Upper lobe of right lung (tissue), 1 donor: ENCODE results near the gene HPS4. TPM values are rescaled to one million over a fixed set of nuclear protein-coding genes. Genes with fewer than 3 reads are reported as not detected.

Experiments used
- ATAC-seq: fragments of 200-7000 bp; cut with Tn5 transposase; one replicate; pipeline ENCODE4 v1.9.1; 2020; ENCODE audit warnings: mild to moderate bottlenecking, moderate library complexity
- DNase-seq: peaks from one replicate; pipeline ENCODE4 v3.0.0-alpha.2; 2020
- H3K27ac ChIP-seq: fragments of 200-600 bp; one replicate; pipeline ENCODE4 v1.8.0; 2022
- H3K27me3 ChIP-seq: fragments of 200-600 bp; one replicate; pipeline ENCODE4 v1.8.0; 2022; ENCODE audit warnings: mild to moderate bottlenecking
- H3K36me3 ChIP-seq: fragments of 200-600 bp; one replicate; pipeline ENCODE4 v1.8.0; 2022
- H3K4me1 ChIP-seq: fragments of 200-600 bp; one replicate; pipeline ENCODE4 v1.8.0; 2022
- H3K4me3 ChIP-seq: fragments of 200-600 bp; one replicate; pipeline ENCODE4 v1.8.0; 2022; ENCODE audit warnings: mild to moderate bottlenecking
- H3K9me3 ChIP-seq: fragments of 200-600 bp; one replicate; pipeline ENCODE4 v1.8.0; 2022
- intact Hi-C: fragments of 100-400 bp; cut with DNase I; formaldehyde crosslinking; loops from one replicate; pipeline ENCODE4 v1.11.0; 2022
- total RNA-seq: library from RNA; stranded (reverse); fragmentation: NEBNext Ultra II Directional; extraction: Animal tissue kit (Norgen Biotek cat#: 25700); gene quantifications from one replicate; pipeline ENCODE4 v1.2.1, GENCODE V29; 2021
- TF ChIP-seq, protein P1 (sequence below): fragments of 200-600 bp; IDR thresholded peaks from one replicate; pipeline ENCODE4 v1.8.0; 2022; ENCODE audit warnings: antibody characterized with exemption
- donor health status: DM: no; HTN: yes; CAD: no; lungs with severe emphysema.

HPS4 gene
- total RNA-seq, 1 donor from 2014 or later = 31.0 TPM

DNA sequence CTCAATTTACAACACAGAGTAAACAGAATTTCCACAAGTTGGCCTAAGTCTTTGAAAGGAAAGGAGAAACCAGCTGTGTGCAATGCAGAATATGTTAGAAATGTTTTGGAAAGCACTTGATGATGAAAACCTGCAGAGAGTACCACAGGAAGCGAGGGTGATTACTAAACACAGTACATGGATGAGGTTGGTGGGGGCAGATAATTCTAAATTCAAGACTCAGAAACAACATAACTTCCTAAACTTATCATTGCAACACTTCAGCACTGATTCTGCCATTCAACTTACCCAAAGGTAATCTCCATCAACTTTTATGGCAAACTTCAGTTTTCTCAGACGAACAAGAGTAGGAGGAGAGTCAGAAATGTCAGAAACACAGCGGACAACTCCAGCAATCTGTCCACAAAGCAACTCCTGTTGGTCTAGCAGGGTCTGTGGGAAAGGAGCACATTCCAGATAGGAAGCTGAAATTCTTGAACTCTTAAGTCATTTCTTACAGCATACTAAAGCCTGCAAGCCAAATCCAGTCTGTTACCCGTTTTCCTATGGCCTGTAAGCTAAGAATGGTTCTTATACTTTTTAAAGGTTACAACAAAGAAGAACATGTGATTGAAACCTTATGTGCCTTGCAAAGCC is 6.8 kb downstream of the HPS4 start:
- H3K9me3 ChIP-seq = no peaks in the 10 kb centered on the region
- peaks cover 58% of the 10 kb centered on the region for H3K36me3 ChIP-seq
- H3K27me3 ChIP-seq = no peaks in the 10 kb centered on the region
- DNase-seq (no peak), ATAC-seq (no peak)
- no peak overlapping the region for H3K4me3 ChIP-seq
- intact Hi-C loops = no loop called here
- TF ChIP-seq, protein P1, sequence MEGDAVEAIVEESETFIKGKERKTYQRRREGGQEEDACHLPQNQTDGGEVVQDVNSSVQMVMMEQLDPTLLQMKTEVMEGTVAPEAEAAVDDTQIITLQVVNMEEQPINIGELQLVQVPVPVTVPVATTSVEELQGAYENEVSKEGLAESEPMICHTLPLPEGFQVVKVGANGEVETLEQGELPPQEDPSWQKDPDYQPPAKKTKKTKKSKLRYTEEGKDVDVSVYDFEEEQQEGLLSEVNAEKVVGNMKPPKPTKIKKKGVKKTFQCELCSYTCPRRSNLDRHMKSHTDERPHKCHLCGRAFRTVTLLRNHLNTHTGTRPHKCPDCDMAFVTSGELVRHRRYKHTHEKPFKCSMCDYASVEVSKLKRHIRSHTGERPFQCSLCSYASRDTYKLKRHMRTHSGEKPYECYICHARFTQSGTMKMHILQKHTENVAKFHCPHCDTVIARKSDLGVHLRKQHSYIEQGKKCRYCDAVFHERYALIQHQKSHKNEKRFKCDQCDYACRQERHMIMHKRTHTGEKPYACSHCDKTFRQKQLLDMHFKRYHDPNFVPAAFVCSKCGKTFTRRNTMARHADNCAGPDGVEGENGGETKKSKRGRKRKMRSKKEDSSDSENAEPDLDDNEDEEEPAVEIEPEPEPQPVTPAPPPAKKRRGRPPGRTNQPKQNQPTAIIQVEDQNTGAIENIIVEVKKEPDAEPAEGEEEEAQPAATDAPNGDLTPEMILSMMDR = no peak
- H3K27ac ChIP-seq = no peak overlapping the region
- peaks cover 27% of the 10 kb centered on the region for H3K4me1 ChIP-seq

DNA sequence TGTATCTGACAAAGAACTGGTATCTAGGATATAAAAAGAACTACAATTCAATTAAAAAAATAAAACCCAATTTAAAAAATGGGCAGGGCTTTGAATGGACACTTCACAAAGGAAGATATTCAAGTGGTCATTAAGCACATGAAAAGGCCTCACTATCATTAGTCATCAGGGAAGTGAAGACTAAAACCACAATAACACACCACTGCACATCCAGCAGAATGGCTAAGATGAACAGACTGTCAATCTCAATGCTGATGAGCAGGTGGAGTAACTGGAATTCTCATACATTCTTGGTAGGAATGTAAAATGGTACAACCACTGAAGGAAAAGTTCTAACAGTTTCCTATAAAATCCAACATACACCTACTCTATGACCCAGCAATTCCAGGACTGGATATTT is 8.9 kb downstream of the HPS4 start:
- H3K27ac ChIP-seq = no peak overlapping the region
- intact Hi-C loops = no loop called here

DNA sequence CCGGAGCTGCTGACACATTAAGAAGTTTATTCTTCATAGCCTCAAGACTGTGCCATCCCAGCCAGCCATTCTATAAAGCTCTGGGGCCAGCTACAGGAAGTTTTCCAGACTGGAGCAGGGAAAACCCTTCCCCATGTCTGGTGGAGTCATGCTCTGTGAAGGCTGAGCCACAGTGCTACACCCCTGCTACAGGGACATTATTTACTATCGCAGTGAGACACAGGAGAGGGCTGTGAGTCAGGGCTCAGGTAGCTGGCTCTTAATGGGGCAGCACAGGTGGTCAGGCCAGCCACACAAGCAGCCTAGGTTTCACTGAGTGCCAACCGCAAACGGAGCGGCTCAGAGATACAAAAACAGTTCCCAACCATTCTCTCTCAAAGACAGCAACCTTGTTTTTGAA is 12.1 kb downstream of the HPS4 start:
- Histone ChIP-seq H3K36me3 (peaks cover 95% of the 10 kb centered on the region), H3K27ac (no peak overlapping the region)
- TF ChIP-seq, protein P1 = no peak

More for the DNA sequence above, 8.9 kb downstream of the HPS4 start:
- peaks cover 80% of the 10 kb centered on the region for H3K36me3 ChIP-seq
- H3K27me3 ChIP-seq = no peaks in the 10 kb centered on the region
- DNase-seq = no peak
- H3K4me3 ChIP-seq = no peak overlapping the region
- TF ChIP-seq, protein P1 = no peak
- peaks cover 9% of the 10 kb centered on the region for H3K4me1 ChIP-seq
- H3K9me3 ChIP-seq = no peaks in the 10 kb centered on the region
- no peak for ATAC-seq

DNA sequence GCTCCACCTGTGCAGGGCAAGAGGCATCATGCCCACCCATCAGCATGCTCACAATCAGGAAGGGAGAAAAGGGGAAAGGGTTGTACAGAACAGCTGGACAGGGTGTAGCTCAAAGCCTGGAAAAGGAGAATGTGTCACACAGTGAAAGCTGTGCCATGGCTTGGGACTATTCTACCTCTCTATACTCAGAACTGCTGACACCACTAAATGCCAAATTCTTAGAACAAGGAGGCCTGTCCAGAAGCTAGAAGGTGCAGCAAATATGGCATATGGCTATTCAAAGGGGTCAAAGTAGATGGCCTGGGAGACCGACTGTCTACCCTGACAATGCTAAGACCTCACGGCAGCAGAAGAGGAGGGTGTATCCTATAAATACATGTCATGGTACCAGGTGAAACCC is 12.8 kb downstream of the HPS4 start:
- Histone ChIP-seq H3K36me3 (peaks cover 95% of the 10 kb centered on the region), H3K4me1 (no peaks in the 10 kb centered on the region), H3K4me3 (no peak overlapping the region), H3K27ac (no peak overlapping the region), H3K9me3 (no peaks in the 10 kb centered on the region), H3K27me3 (no peaks in the 10 kb centered on the region)
- ATAC-seq = no peak
- intact Hi-C loops = no loop called here
- no peak for DNase-seq
- TF ChIP-seq, protein P1 = no peak

More for the DNA sequence above, 12.1 kb downstream of the HPS4 start:
- Histone ChIP-seq H3K4me3 (no peak overlapping the region), H3K9me3 (no peaks in the 10 kb centered on the region), H3K27me3 (no peaks in the 10 kb centered on the region), H3K4me1 (no peaks in the 10 kb centered on the region)
- ATAC-seq = peak; percentile 88
- DNase-seq = no peak
- intact Hi-C loops = no loop called here

DNA sequence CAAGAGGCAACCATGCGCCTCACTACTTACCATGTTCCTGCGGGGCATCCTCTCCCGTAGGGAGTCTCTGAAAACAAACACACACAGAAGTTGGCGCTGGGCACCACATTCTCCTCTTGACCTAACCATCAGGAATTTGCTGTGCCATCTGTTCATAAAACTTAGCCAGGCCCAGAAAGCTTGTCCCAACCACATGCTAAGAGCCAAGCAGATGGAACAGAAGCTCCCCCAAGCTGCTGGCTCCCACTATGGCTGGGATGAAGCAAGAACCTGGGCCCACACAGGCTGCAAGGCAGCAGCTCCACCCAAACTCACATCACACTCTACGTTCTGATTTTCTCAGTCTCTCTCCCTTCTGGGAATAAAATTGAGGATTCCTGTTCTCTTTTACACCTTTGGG is 17.4 kb downstream of the HPS4 start:
- intact Hi-C loops = no loop called here
- no peak overlapping the region for H3K4me3 ChIP-seq
- DNase-seq = no peak
- no peaks in the 10 kb centered on the region for H3K9me3 ChIP-seq
- ATAC-seq = no peak
- no peaks in the 10 kb centered on the region for H3K27me3 ChIP-seq
- no peak overlapping the region for H3K27ac ChIP-seq
- no peaks in the 10 kb centered on the region for H3K4me1 ChIP-seq
- peaks cover 100% of the 10 kb centered on the region for H3K36me3 ChIP-seq
- TF ChIP-seq, protein P1 = no peak

DNA sequence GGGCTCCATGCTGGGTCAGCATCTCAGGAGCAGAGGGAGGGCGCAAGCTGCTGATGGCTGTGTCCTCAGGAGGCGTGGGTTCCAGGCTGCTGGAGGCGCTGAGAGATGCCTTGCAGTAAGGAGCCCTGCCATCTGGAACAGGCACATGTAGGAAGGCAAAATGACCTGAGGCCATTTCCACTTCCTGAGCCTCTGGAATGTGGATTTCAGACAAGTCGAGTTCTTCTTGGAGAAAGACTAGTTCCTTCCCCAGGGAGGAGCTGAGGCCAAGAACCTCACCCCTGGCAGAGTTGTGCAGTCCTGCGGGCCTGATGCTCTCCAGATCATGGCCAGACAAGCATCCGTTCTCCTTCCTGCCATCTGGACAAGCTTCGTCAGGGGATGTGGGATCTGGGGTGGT is 19.3 kb downstream of the HPS4 start:
- Histone ChIP-seq H3K4me1 (no peaks in the 10 kb centered on the region), H3K4me3 (no peak overlapping the region), H3K9me3 (no peaks in the 10 kb centered on the region), H3K36me3 (peaks cover 91% of the 10 kb centered on the region), H3K27me3 (no peaks in the 10 kb centered on the region), H3K27ac (no peak overlapping the region)
- DNase-seq = no peak
- TF ChIP-seq, protein P1 = no peak
- ATAC-seq = no peak
- intact Hi-C loops = no loop called here
